HepG2 (cell line): ENCODE results near the gene TAF1D. TPM values are rescaled to one million over a fixed set of nuclear protein-coding genes. Genes with fewer than 3 reads are reported as not detected.

Source experiments
- AHR ChIP-seq: IDR thresholded peaks from 2 replicates; pipeline ENCODE4 v1.6.1; 2018; ENCODE audit warnings: missing genetic modification reagents, missing compliant biosample characterization
- ARID2 ChIP-seq: sonication (generic); formaldehyde crosslinking; IDR thresholded peaks from 2 replicates; pipeline ENCODE4 v1.8.1; 2022; ENCODE audit warnings: mild to moderate bottlenecking, missing genetic modification reagents, borderline replicate concordance
- MAFK ChIP-seq, 2 experiments: IDR thresholded peaks in 1 of 2; conservative IDR thresholded peaks in 1 of 2; 2 replicates each; pipeline ENCODE4 v1.6.1; 2011; ENCODE audit warnings: improper control_type of control experiment in 2 of 2, low read length in 2 of 2
- POGK ChIP-seq: sonication (generic); formaldehyde crosslinking; conservative IDR thresholded peaks from 2 replicates; pipeline ENCODE4 v1.8.0; 2022; ENCODE audit warnings: mild to moderate bottlenecking, moderate library complexity, missing genetic modification reagents
- SP140L ChIP-seq: sonication (generic); formaldehyde crosslinking; IDR thresholded peaks from 2 replicates; pipeline ENCODE4 v1.4.0; 2020; ENCODE audit warnings: missing genetic modification reagents, borderline replicate concordance
- SYNCRIP ChIP-seq: fragments of 200-400 bp; formaldehyde crosslinking; IDR thresholded peaks from 2 replicates; pipeline ENCODE4 v1.6.1; 2018; ENCODE audit warnings: mild to moderate bottlenecking, low read depth, low read length; ENCODE audit not compliant: insufficient read depth
- ZKSCAN8 ChIP-seq: IDR thresholded peaks from 2 replicates; pipeline ENCODE4 v1.6.1; 2016; ENCODE audit warnings: borderline replicate concordance, missing genetic modification reagents, missing compliant biosample characterization
- ZNF234 ChIP-seq: sonication (generic); formaldehyde crosslinking; conservative IDR thresholded peaks from 2 replicates; pipeline ENCODE4 v1.5.1; 2020; ENCODE audit warnings: mild to moderate bottlenecking, missing genetic modification reagents
- ZNF24 ChIP-seq: fragments of 450-650 bp; IDR thresholded peaks from 2 replicates; pipeline ENCODE4 v1.6.1; 2017; ENCODE audit warnings: antibody characterized with exemption, mild to moderate bottlenecking
- ZNF615 ChIP-seq: sonication (generic); formaldehyde crosslinking; IDR thresholded peaks from 2 replicates; pipeline ENCODE4 v1.5.0; 2020; ENCODE audit warnings: mild to moderate bottlenecking, missing genetic modification reagents, borderline replicate concordance
- ZNF672 ChIP-seq: sonication (generic); formaldehyde crosslinking; IDR thresholded peaks from 2 replicates; pipeline ENCODE4 v1.8.1; 2022; ENCODE audit warnings: missing genetic modification reagents
- ZNF777 ChIP-seq: sonication (generic); formaldehyde crosslinking; IDR thresholded peaks from 2 replicates; pipeline ENCODE4 v1.4.0; 2020; ENCODE audit warnings: missing genetic modification reagents
- polyA plus RNA-seq, 8 experiments: library from polyadenylated mRNA; depleted of rRNA in 3 of 8; stranded (reverse) in 7 of 8; unstranded in 1 of 8; fragments of >200 nt; fragmentation: Illumina TruSeq in 4 of 8; extraction: Trizol in 4 of 8; gene quantifications; 2 replicates each; pipeline versions ENCODE4 v1.2.1 to v1.2.3, GENCODE V29; 2011 to 2016; ENCODE audit warnings: low read depth in 4 of 8, missing spikeins in 1 of 8, mixed read lengths in 1 of 8; ENCODE audit not compliant: insufficient read depth in 1 of 8
- total RNA-seq, 5 experiments: library from RNA; depleted of rRNA; stranded (reverse); fragments of >200 nt; fragmentation: Illumina TruSeq; extraction: Trizol; gene quantifications; 2 replicates each; pipeline ENCODE4 v1.2.3, GENCODE V29; 2016; ENCODE audit warnings: low read depth in 1 of 5
- TF ChIP-seq, protein P1 (sequence below): sonication (generic); formaldehyde crosslinking; IDR thresholded peaks from 2 replicates; pipeline ENCODE4 v1.4.0; 2020; ENCODE audit warnings: missing genetic modification reagents, borderline replicate concordance
- TF ChIP-seq, protein P2 (sequence below): sonication (generic); formaldehyde crosslinking; IDR thresholded peaks from 2 replicates; pipeline ENCODE4 v1.4.0; 2020; ENCODE audit warnings: missing genetic modification reagents
- TF ChIP-seq, protein P3 (sequence below): IDR thresholded peaks from 2 replicates; pipeline ENCODE4 v1.6.1; 2016
- TF ChIP-seq, protein P4 (sequence below): sonication (generic); formaldehyde crosslinking; IDR thresholded peaks from 2 replicates; pipeline ENCODE4 v1.4.0; 2020; ENCODE audit warnings: missing genetic modification reagents
- TF ChIP-seq, protein P5 (sequence below): sonication (generic); formaldehyde crosslinking; IDR thresholded peaks from 2 replicates; pipeline ENCODE4 v1.4.0; 2020; ENCODE audit warnings: missing genetic modification reagents, borderline replicate concordance

Gene TAF1D
- total and polyA plus RNA-seq, 2 of the 13 experiments (the other 11 are each of a cell fraction or from before 2014, with no cell fraction given) = 132 to 207 TPM

DNA sequence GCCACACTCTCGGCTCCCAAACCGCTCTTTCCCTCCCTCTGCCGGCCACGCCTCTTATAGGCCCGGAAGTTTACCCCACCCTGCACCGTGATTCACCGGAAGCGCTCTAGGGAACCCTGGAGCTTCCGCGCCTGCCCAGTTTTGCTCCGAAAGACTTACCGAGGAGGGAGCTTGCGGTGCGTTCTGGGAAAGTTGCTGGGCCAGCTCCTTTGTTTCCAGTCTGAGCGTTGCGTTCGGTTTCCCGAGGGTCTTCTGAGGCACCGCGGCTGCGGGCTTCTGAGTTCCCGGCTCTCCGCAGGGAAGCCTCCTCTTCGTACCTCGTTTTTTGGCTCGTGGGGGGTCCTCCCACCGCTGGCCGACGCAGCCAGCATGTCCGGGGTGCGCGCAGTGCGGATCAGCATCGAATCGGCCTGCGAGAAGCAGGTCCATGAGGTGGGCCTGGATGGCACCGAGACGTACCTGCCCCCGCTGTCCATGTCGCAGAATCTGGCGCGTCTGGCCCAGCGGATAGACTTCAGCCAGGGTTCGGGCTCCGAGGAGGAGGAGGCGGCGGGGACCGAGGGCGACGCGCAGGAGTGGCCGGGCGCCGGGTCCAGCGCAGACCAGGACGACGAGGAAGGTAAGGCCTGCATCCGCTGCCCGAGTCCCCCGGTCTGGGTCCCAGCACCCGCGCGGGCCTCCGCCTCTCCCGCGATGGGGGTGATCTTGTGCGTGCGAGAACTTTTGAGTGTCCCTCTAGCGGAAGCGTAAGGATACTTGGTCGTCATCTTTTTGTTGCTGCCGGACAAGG, 43.0 kb upstream of the TAF1D start, which contains the start of gene MED17 (continued):
- TF ChIP-seq SYNCRIP (no peak), SP140L (CRISPR knock-in tag) (no peak), ZNF234 (CRISPR knock-in tag) (0 out of 2 replicates have a peak, but pooled peaks have one; percentile 36), AHR (CRISPR knock-in tag) (peak; percentile 17), POGK (CRISPR knock-in tag) (peak; percentile 82), ZNF615 (0 out of 2 replicates have a peak, but pooled peaks have one; percentile 61), ZNF777 (CRISPR knock-in tag) (no peak), ARID2 (CRISPR knock-in tag) (no peak), ZKSCAN8 (CRISPR knock-in tag) (no peak), MAFK (conservative IDR thresholded peaks at IDR 0.05 in 1 of 2, IDR thresholded peaks at IDR 0.05 in 1 of 2; ENCODE audit: low read length in 2 of 2) (no peak; a peak in 1 of 4 replicates), ZNF24 (no peak), ZNF672 (CRISPR knock-in tag) (no peak)
- TF ChIP-seq, protein P1, sequence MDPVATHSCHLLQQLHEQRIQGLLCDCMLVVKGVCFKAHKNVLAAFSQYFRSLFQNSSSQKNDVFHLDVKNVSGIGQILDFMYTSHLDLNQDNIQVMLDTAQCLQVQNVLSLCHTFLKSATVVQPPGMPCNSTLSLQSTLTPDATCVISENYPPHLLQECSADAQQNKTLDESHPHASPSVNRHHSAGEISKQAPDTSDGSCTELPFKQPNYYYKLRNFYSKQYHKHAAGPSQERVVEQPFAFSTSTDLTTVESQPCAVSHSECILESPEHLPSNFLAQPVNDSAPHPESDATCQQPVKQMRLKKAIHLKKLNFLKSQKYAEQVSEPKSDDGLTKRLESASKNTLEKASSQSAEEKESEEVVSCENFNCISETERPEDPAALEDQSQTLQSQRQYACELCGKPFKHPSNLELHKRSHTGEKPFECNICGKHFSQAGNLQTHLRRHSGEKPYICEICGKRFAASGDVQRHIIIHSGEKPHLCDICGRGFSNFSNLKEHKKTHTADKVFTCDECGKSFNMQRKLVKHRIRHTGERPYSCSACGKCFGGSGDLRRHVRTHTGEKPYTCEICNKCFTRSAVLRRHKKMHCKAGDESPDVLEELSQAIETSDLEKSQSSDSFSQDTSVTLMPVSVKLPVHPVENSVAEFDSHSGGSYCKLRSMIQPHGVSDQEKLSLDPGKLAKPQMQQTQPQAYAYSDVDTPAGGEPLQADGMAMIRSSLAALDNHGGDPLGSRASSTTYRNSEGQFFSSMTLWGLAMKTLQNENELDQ (CRISPR knock-in tag) = 0 out of 2 replicates have a peak, but pooled peaks have one; percentile 27
- TF ChIP-seq, protein P2, sequence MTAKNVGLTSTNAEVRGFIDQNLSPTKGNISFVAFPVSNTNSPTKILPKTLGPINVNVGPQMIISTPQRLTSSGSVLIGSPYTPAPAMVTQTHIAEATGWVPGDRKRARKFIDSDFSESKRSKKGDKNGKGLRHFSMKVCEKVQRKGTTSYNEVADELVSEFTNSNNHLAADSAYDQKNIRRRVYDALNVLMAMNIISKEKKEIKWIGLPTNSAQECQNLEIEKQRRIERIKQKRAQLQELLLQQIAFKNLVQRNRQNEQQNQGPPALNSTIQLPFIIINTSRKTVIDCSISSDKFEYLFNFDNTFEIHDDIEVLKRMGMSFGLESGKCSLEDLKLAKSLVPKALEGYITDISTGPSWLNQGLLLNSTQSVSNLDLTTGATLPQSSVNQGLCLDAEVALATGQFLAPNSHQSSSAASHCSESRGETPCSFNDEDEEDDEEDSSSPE (CRISPR knock-in tag) = peak; percentile 73
- TF ChIP-seq, protein P3, sequence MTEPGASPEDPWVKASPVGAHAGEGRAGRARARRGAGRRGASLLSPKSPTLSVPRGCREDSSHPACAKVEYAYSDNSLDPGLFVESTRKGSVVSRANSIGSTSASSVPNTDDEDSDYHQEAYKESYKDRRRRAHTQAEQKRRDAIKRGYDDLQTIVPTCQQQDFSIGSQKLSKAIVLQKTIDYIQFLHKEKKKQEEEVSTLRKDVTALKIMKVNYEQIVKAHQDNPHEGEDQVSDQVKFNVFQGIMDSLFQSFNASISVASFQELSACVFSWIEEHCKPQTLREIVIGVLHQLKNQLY (CRISPR knock-in tag) = no peak
- TF ChIP-seq, protein P4, sequence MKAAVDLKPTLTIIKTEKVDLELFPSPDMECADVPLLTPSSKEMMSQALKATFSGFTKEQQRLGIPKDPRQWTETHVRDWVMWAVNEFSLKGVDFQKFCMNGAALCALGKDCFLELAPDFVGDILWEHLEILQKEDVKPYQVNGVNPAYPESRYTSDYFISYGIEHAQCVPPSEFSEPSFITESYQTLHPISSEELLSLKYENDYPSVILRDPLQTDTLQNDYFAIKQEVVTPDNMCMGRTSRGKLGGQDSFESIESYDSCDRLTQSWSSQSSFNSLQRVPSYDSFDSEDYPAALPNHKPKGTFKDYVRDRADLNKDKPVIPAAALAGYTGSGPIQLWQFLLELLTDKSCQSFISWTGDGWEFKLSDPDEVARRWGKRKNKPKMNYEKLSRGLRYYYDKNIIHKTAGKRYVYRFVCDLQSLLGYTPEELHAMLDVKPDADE (CRISPR knock-in tag) = no peak
- TF ChIP-seq, protein P5, sequence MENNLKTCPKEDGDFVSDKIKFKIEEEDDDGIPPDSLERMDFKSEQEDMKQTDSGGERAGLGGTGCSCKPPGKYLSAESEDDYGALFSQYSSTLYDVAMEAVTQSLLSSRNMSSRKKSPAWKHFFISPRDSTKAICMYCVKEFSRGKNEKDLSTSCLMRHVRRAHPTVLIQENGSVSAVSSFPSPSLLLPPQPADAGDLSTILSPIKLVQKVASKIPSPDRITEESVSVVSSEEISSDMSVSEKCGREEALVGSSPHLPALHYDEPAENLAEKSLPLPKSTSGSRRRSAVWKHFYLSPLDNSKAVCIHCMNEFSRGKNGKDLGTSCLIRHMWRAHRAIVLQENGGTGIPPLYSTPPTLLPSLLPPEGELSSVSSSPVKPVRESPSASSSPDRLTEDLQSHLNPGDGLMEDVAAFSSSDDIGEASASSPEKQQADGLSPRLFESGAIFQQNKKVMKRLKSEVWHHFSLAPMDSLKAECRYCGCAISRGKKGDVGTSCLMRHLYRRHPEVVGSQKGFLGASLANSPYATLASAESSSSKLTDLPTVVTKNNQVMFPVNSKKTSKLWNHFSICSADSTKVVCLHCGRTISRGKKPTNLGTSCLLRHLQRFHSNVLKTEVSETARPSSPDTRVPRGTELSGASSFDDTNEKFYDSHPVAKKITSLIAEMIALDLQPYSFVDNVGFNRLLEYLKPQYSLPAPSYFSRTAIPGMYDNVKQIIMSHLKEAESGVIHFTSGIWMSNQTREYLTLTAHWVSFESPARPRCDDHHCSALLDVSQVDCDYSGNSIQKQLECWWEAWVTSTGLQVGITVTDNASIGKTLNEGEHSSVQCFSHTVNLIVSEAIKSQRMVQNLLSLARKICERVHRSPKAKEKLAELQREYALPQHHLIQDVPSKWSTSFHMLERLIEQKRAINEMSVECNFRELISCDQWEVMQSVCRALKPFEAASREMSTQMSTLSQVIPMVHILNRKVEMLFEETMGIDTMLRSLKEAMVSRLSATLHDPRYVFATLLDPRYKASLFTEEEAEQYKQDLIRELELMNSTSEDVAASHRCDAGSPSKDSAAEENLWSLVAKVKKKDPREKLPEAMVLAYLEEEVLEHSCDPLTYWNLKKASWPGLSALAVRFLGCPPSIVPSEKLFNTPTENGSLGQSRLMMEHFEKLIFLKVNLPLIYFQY (CRISPR knock-in tag) = no peak
